ENCODE data around the gene KLHL14.

Gene KLHL14

DNA sequence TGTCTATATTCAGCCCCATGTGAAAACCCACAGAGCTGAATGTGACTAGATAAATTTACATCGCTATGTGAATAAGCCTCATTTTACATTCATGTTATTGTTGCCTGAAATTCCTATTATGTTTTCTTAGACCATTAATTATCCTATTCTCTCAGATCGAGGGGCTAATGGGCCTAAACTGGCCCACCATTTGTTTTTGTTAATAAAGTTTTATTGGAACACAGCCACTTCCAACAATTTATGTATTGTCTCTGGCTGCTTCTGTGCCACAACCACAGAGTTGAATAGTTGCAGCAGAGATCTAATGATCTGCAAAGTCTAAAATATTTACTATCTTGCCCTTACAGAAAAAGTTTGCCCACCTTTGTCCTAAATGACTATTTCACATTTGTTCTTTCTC, 61.0 kb downstream of the KLHL14 start:
- Mint-ChIP-seq H3K4me3 (no peak overlapping the region), H3K9me3 (no peaks in the 10 kb centered on the region), H3K36me3 (peaks cover 7% of the 10 kb centered on the region), H3K27ac (no peak overlapping the region), H3K4me1 (peaks cover 5% of the 10 kb centered on the region), H3K27me3 (no peaks in the 10 kb centered on the region)
- no peak for ATAC-seq

DNA sequence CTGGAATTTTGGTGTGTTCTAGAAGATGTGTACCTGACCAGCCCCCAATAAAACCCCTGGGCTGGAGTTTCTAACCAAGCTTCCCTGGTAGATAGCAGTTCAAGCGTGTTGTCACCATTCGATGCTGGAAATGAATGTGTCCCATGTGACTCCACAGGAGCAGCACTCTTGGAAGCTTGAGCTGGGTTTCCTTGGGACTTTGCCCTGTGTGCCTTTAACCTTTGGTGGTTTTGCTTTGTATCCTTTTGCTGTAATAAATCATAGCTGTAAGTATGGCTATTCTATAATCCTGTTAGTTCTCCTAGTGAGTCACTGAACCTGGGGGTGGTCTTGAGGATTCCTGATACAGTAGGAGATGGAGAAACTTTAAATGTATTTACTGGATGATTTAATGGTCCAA, 65.2 kb downstream of the KLHL14 start:
- Mint-ChIP-seq H3K4me1 (peaks cover 16% of the 10 kb centered on the region), H3K9me3 (no peaks in the 10 kb centered on the region), H3K36me3 (peaks cover 12% of the 10 kb centered on the region), H3K27ac (no peak overlapping the region), H3K27me3 (no peaks in the 10 kb centered on the region), H3K4me3 (no peak overlapping the region)
- no peak for ATAC-seq

DNA sequence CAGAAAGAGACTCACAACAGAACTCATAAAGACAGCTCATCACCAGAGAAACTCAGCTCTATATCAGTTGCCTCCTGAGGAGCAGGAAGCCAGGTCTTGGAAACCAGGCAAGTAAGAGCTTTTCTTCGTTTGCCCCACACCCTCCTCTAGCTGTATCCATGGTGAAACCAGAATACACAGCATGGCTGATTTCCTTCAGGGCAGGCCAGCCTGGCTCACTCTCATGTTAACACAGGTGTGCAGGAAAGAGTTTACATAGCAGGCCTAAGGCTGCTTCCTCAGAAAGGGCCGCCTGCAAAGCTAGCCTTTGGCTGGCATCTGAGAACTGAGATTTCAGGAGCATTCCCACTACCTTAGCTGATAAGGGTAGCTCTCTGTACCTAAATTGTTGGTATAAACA, 65.7 kb downstream of the KLHL14 start:
- Mint-ChIP-seq H3K27me3 (no peaks in the 10 kb centered on the region), H3K4me1 (peaks cover 16% of the 10 kb centered on the region), H3K27ac (no peak overlapping the region), H3K9me3 (no peaks in the 10 kb centered on the region), H3K36me3 (peaks cover 12% of the 10 kb centered on the region), H3K4me3 (no peak overlapping the region)
- no peak for ATAC-seq

DNA sequence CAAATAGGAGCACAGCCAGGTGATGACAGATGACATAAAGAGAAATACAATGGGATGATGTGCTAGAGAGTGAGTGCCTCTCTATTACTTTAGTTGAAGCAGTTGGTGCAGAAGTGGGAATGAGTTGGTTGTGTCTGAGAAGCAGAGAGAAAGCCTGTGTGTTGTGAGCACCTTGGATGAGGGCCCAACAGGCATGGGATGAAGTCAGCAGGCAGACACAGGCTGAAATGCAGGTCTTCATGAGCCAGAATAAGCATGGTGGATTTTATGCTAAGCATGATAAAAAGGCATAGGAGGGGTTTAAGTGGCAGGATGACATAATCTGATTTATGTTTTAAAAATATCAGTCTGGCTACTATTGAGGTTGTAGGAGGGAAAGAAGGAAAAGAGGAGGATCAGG, 71.5 kb downstream of the KLHL14 start:
- Mint-ChIP-seq H3K27me3 (no peaks in the 10 kb centered on the region), H3K4me3 (no peak overlapping the region), H3K9me3 (no peaks in the 10 kb centered on the region), H3K36me3 (peaks cover 5% of the 10 kb centered on the region), H3K4me1 (peaks cover 20% of the 10 kb centered on the region), H3K27ac (peak overlapping the region; percentile 15)
- ATAC-seq = no peak

DNA sequence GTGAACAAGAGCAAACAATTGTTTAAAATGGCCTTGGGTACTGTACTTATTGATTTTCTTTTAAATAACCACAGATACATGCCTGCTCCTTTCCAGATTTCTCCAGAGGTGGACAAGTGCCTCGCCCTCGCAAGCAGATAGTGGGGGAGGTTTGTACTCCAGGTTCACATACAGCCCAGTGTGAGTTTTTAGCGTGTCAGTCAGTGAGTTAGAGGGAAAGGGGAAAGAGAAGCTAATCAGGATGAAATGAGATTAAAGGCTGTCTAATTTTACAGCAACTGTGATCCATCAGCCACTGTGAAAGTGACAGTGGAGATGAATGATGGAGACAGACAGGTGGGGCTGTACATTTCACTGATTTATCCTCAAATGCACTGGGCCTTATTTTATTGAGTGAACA, 74.7 kb downstream of the KLHL14 start:
- peaks cover 9% of the 10 kb centered on the region for H3K4me1 Mint-ChIP-seq
- no peaks in the 10 kb centered on the region for H3K9me3 Mint-ChIP-seq
- no peak overlapping the region for H3K27ac Mint-ChIP-seq
- peaks cover 10% of the 10 kb centered on the region for H3K36me3 Mint-ChIP-seq
- ATAC-seq = no peak
- H3K4me3 Mint-ChIP-seq = no peak overlapping the region
- H3K27me3 Mint-ChIP-seq = no peaks in the 10 kb centered on the region

DNA sequence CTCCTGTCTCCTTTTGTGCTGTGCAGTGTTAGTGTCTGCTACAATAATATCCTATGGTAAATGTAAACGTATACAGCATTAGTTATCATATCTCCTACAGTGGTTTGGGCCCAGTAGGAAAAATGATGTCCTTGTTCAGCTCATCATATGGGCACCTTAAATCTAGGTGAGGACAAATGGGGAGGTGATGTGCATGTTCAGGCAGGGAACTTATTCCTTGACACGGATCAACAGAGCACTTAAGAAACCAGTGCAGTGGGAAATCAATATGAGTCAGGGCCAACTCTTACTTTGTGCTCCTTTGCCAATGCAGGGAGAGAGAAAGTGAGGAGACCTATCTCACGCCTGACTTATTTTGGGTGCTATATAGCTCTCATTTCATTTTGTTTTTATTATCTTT, 76.4 kb downstream of the KLHL14 start:
- H3K27me3 Mint-ChIP-seq = no peaks in the 10 kb centered on the region
- H3K4me3 Mint-ChIP-seq = no peak overlapping the region
- no peak overlapping the region for H3K27ac Mint-ChIP-seq
- H3K36me3 Mint-ChIP-seq = peaks cover 10% of the 10 kb centered on the region
- H3K4me1 Mint-ChIP-seq = peaks cover 7% of the 10 kb centered on the region
- H3K9me3 Mint-ChIP-seq = no peaks in the 10 kb centered on the region
- ATAC-seq = no peak

DNA sequence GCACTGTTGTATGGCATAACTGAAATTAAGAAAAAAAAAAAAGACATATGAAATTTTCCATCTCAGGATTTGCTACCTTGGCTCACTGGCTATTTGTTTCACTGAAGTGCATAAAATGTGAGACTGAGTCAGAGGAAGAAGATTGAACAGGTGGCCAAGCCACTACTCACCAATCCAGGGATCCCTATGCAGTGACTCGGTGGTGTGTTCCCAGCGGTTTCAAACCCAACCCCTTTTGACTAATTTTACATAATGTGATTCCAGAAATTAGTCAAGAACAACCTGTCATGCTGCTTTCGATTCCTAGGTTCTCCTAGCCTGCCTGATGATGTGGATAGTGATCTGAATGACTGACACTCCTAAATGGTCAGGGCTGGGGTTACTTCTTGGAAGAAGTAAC, 77.3 kb downstream of the KLHL14 start:
- ATAC-seq = no peak
- H3K4me1 Mint-ChIP-seq = no peaks in the 10 kb centered on the region
- no peaks in the 10 kb centered on the region for H3K27me3 Mint-ChIP-seq
- peaks cover 10% of the 10 kb centered on the region for H3K36me3 Mint-ChIP-seq
- H3K27ac Mint-ChIP-seq = no peak overlapping the region
- no peaks in the 10 kb centered on the region for H3K9me3 Mint-ChIP-seq
- no peak overlapping the region for H3K4me3 Mint-ChIP-seq

DNA sequence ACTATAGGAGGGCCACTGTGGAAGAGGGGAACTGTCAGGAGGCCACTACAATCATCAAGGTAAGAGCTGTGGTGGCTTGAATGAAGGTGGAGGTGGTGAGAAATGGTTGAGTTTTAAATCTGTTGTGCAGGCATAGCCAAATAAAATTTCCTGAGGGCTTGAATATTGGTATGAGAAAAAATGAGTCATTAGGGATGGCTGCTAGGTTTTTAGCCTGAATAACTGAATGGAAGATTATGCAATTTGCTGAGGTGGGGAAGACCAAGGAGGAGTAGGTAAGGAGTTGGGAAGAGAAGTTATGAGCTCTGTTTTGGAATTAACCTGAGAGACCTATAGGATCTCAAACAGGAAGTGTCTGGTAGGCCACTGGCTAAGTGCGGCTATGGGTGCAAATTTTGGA, 84.0 kb downstream of the KLHL14 start:
- Mint-ChIP-seq H3K36me3 (no peaks in the 10 kb centered on the region), H3K4me3 (no peak overlapping the region), H3K9me3 (no peaks in the 10 kb centered on the region), H3K27me3 (no peaks in the 10 kb centered on the region), H3K4me1 (no peaks in the 10 kb centered on the region), H3K27ac (no peak overlapping the region)
- no peak for ATAC-seq

DNA sequence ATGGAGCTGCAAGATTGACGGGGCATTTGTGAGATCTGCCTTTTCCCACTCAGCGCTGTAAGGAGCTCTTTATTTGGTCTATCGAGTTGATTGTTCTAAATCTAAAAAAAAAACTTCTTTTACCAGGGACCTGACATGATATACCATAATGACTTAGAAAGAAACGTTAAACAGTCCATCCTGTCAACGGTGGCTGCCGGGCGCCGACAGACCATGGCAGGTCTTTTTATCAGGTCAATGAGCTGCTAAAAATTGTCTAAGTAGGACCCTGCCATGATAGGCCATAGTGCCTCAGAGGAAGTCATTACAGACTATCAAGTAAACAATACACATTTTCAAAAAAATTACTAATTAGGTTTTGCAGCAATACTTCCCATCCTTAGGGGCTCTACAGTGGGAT, 87.9 kb downstream of the KLHL14 start:
- Mint-ChIP-seq H3K4me3 (no peak overlapping the region), H3K4me1 (no peaks in the 10 kb centered on the region), H3K27ac (no peak overlapping the region), H3K27me3 (no peaks in the 10 kb centered on the region), H3K9me3 (no peaks in the 10 kb centered on the region), H3K36me3 (peaks cover 16% of the 10 kb centered on the region)
- no peak for ATAC-seq

DNA sequence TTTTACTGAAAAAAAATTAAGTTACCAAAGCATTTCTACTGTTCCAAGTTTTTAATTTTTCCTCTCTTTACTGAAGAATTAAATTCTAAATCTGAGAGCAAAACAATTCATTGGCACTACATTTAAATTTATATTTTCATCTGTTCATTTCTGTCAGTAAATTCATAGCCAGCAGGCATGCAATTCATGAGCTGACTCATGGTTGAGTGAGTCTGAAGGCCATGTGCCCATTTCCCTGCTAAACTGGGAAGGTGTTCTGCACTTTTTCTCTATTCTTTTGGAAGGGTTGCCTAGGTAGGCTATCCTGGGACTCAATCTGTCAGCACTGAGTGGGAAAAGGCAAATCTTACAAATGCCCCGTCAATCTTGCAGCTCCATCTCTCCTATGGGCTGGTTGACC, 88.7 kb downstream of the KLHL14 start:
- Mint-ChIP-seq H3K9me3 (no peaks in the 10 kb centered on the region), H3K27me3 (no peaks in the 10 kb centered on the region), H3K4me1 (no peaks in the 10 kb centered on the region), H3K36me3 (peaks cover 22% of the 10 kb centered on the region), H3K27ac (no peak overlapping the region), H3K4me3 (no peak overlapping the region)
- ATAC-seq = no peak

DNA sequence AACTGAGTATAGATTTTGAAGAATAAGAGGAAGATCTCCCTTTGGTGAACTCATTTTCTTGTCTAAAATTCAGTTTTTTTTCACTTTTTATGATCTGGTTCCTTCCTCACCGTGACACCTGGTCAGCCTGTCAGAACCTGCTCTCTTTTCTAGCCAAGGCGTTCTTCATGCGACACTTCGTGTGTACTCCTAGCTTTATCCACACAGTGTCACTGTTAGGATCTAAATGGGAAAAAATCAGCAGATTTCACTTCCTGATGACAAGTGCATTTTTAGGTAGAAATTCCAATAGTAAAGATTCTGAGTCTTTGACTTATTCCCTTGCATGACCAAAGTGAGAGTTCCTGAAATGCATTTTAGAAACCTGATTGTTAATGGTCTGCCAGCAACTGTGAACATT, 89.8 kb downstream of the KLHL14 start:
- Mint-ChIP-seq H3K36me3 (peaks cover 29% of the 10 kb centered on the region), H3K4me3 (no peak overlapping the region), H3K27ac (no peak overlapping the region), H3K9me3 (no peaks in the 10 kb centered on the region), H3K4me1 (no peaks in the 10 kb centered on the region), H3K27me3 (no peaks in the 10 kb centered on the region)
- no peak for ATAC-seq

DNA sequence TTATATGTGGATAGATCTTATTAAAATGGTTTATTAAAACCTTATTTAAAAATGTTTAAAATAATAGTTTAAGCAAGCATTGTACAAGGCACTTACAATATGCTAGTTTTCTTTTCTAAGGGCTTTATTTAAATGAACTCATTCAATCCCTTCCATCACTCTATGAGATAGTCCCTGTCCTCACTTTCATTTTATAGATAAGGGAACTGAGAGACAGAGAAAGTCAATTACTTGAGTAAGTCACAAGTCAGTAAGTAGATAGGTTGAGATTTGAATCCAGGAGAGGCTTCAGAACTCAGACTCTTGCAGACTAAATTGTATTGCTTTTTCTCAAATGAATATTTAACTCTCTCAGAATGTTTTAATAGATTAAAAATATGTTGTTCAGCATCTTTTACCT, 95.2 kb downstream of the KLHL14 start:
- no peak overlapping the region for H3K27ac Mint-ChIP-seq
- no peak for ATAC-seq
- no peak overlapping the region for H3K4me3 Mint-ChIP-seq
- H3K9me3 Mint-ChIP-seq = no peaks in the 10 kb centered on the region
- no peaks in the 10 kb centered on the region for H3K4me1 Mint-ChIP-seq
- no peaks in the 10 kb centered on the region for H3K27me3 Mint-ChIP-seq
- H3K36me3 Mint-ChIP-seq = peaks cover 49% of the 10 kb centered on the region

DNA sequence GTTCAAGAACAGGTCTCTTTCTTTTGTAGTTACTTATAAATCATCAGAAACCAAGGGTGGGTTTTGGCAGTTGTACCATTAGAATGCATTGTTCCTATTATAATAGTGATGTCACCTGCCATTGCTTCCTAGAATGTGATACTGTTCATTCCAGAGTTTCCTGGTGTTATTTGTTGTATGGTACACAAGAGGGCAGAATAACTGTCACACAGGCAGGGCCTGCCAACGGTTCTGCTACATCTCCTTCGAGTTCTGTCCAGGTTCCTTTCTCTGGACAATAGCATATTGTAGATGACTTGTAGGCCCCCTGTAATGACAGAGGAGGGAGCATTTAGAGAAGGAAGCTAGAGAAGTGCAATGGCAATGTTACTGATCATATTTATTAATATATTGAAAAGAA, 98.3 kb downstream of the KLHL14 start:
- no peaks in the 10 kb centered on the region for H3K27me3 Mint-ChIP-seq
- no peak for ATAC-seq
- H3K36me3 Mint-ChIP-seq = peaks cover 31% of the 10 kb centered on the region
- H3K4me1 Mint-ChIP-seq = no peaks in the 10 kb centered on the region
- no peak overlapping the region for H3K4me3 Mint-ChIP-seq
- H3K9me3 Mint-ChIP-seq = no peaks in the 10 kb centered on the region
- H3K27ac Mint-ChIP-seq = no peak overlapping the region

DNA sequence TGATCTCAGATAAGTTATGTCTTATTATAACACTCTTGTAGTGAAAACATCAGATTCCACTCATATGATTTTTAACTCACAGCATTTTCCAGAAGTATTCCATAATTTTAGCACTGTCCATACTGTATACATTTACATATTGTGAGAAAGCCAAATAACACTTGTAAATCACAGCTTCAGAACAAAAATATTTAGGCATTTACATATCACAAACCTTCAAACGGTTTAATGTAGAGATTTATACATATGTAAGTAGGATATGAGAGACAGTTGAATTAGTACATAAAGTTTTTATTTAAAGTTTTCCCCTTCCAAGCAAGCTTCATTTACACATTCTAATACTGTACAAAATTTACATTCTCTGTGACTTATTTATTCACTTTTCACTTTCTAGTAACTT, 100.4 kb downstream of the KLHL14 start:
- H3K36me3 Mint-ChIP-seq = peaks cover 20% of the 10 kb centered on the region
- no peaks in the 10 kb centered on the region for H3K27me3 Mint-ChIP-seq
- H3K9me3 Mint-ChIP-seq = no peaks in the 10 kb centered on the region
- H3K4me3 Mint-ChIP-seq = no peak overlapping the region
- ATAC-seq = no peak
- H3K4me1 Mint-ChIP-seq = no peaks in the 10 kb centered on the region
- no peak overlapping the region for H3K27ac Mint-ChIP-seq

DNA sequence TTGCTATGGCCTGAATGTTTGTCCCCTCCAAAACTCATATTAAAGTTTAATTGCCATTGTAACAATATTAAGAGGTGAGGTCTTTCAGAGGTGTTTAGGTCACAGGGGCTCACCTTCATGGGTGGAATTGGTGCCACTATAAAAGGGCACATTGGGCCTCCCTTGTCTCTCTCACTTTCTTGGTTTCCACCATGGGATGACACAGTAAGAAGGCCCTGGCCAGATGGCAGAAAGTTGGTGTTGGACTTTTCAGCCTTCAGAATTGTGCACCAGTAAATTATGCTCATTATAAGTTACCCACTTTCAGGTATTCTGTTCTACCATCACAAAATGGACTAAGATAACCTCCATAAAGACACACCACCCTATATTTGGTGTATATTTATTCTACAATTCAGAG, 102.1 kb downstream of the KLHL14 start:
- peaks cover 8% of the 10 kb centered on the region for H3K36me3 Mint-ChIP-seq
- no peak for ATAC-seq
- no peaks in the 10 kb centered on the region for H3K27me3 Mint-ChIP-seq
- no peaks in the 10 kb centered on the region for H3K4me1 Mint-ChIP-seq
- H3K9me3 Mint-ChIP-seq = no peaks in the 10 kb centered on the region
- no peak overlapping the region for H3K4me3 Mint-ChIP-seq
- no peak overlapping the region for H3K27ac Mint-ChIP-seq

DNA sequence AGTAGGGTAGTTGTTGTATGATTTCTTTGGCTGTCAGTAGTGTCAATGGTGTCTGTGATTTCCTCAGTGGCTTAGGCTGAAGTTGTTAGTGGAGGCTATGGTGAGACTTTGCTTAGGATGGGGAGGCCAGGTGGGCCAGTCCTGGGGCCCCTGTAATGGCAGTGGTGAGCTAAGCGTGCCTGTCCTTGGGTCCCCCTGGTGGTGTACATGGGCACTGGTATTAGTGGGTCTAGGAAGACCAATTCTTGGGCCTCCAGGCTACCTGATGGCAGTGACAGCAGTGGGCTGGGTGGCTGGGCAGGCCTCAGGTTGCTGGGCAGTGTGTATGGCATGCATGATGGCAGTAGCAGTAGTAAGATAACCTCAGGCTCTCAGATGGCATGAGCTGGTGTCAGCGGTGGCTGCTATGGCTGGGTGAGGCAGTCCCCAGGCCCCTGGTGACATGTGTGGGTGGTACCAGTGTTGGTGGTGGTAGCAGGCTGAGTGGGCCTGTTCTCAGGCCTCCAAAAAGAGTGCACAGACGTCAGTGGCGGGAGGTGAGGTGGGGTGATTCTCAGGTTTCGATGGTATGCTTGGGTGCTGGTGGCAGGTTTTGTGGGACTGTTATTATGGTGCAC, 103.2 kb downstream of the KLHL14 start:
- Mint-ChIP-seq H3K36me3 (peaks cover 8% of the 10 kb centered on the region), H3K4me3 (no peak overlapping the region), H3K4me1 (no peaks in the 10 kb centered on the region), H3K9me3 (no peaks in the 10 kb centered on the region), H3K27ac (no peak overlapping the region), H3K27me3 (no peaks in the 10 kb centered on the region)
- ATAC-seq = peak; percentile 51

DNA sequence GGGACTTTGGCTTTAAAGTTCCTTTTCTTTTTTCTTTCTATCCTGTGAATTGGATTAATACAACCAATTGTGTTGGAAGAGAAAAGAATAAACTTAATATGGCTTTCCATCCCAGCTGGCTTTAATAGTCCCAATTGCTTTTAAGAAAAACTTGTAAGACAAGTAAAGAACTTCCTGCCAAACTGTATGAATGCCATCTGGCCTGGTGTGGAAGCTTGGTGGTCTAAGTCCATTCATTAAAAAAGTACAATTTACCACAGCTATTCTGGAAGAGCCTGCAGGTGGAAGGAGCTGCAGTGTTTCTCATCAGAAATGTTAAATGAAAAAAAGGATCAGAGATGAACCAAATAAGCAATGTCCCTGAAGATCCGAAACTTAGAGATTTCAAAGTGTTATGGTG, 103.9 kb downstream of the KLHL14 start:
- H3K4me1 Mint-ChIP-seq = no peaks in the 10 kb centered on the region
- H3K36me3 Mint-ChIP-seq = peaks cover 2% of the 10 kb centered on the region
- H3K27ac Mint-ChIP-seq = no peak overlapping the region
- no peaks in the 10 kb centered on the region for H3K9me3 Mint-ChIP-seq
- no peak for ATAC-seq
- H3K27me3 Mint-ChIP-seq = no peaks in the 10 kb centered on the region
- H3K4me3 Mint-ChIP-seq = no peak overlapping the region
